ENCODE measurements around the gene ANLN.
"Not testable (repeated sequence)": the region's sequence is repeated elsewhere in the genome, so short reads cannot be mapped to it uniquely, and the experiment has no call there.

ANLN gene

GRCh38 chr7:36389371-36390198 lies at the start of gene ANLN:
Gene ANLN (plus strand): TSS chr7:36389862. CDS start chr7:36390027, 165 bp downstream.
- DNase-seq (ENCODE audit: low spot score), result peak; percentile 86

- no peak for DNase-seq (ENCODE audit: low spot score)
These were observed 46.1 kb upstream of the ANLN start for GRCh38 chr7:36343548-36343947.

- no peak for DNase-seq (ENCODE audit: low spot score)
These were observed 45.0 kb upstream of the ANLN start for GRCh38 chr7:36344622-36345021.

- DNase-seq (ENCODE audit: low spot score), result no peak
These were observed 43.3 kb upstream of the ANLN start for GRCh38 chr7:36346260-36346831.

GRCh38 chr7:36348256-36348655 lies 41.4 kb upstream of the ANLN start:
- no peak for DNase-seq (ENCODE audit: low spot score)

- no peak for DNase-seq (ENCODE audit: low spot score)
These were observed 40.9 kb upstream of the ANLN start for GRCh38 chr7:36348771-36349170.

- no peak for DNase-seq (ENCODE audit: low spot score)
These were observed 40.0 kb upstream of the ANLN start for GRCh38 chr7:36349626-36350025.

GRCh38 chr7:36355490-36355889 lies 34.2 kb upstream of the ANLN start:
- no peak for DNase-seq (ENCODE audit: low spot score)

- no peak for DNase-seq (ENCODE audit: low spot score)
These were observed 32.6 kb upstream of the ANLN start for GRCh38 chr7:36357054-36357453.

- DNase-seq (ENCODE audit: low spot score), result no peak
These were observed 31.1 kb upstream of the ANLN start for GRCh38 chr7:36358589-36358988.

GRCh38 chr7:36360244-36360643 lies 29.4 kb upstream of the ANLN start:
- no peak for DNase-seq (ENCODE audit: low spot score)

- no peak for DNase-seq (ENCODE audit: low spot score)
These were observed 28.4 kb upstream of the ANLN start for GRCh38 chr7:36361227-36361626.

- DNase-seq (ENCODE audit: low spot score), result no peak
These were observed 26.1 kb upstream of the ANLN start for GRCh38 chr7:36363515-36363914.

- no peak for DNase-seq (ENCODE audit: low spot score)
These were observed 23.5 kb upstream of the ANLN start for GRCh38 chr7:36366005-36366717.

GRCh38 chr7:36366718-36367560 lies 22.7 kb upstream of the ANLN start:
- peak; percentile 92 for DNase-seq (ENCODE audit: low spot score)

GRCh38 chr7:36367561-36368077 lies 22.0 kb upstream of the ANLN start:
- no peak for DNase-seq (ENCODE audit: low spot score)

GRCh38 chr7:36368496-36368895 lies 21.2 kb upstream of the ANLN start:
- DNase-seq (ENCODE audit: low spot score), result no peak

- DNase-seq (ENCODE audit: low spot score), result no peak
These were observed 20.5 kb upstream of the ANLN start for GRCh38 chr7:36369171-36369570.

GRCh38 chr7:36370046-36370445 lies 19.6 kb upstream of the ANLN start:
- DNase-seq (ENCODE audit: low spot score), result no peak

- DNase-seq (ENCODE audit: low spot score), result no peak
These were observed 17.5 kb upstream of the ANLN start for GRCh38 chr7:36372156-36372555.

- DNase-seq (ENCODE audit: low spot score), result not testable (repeated sequence)
These were observed 11.1 kb upstream of the ANLN start for GRCh38 chr7:36378555-36378954.
